HL-60 (cell line): ENCODE data around the gene BPIFB4.

Experiments
- DNase-seq, 2 experiments: peaks; one replicate each; pipeline ENCODE4 v3.0.0-alpha.2; 2010 to 2020; ENCODE audit warnings: low read depth in 1 of 2, low spot score in 1 of 2
- H3K27ac ChIP-seq: fragments of 250-450 bp; sonication (Bioruptor Pico); replicated peaks from 2 replicates; pipeline ENCODE4 v1.5.1; 2020; ENCODE audit warnings: mild to moderate bottlenecking, moderate library complexity
- H3K27me3 ChIP-seq: fragments of 250-450 bp; sonication (Bioruptor Pico); 2 replicates; pipeline ENCODE4 v1.5.1; 2021; ENCODE audit warnings: mild to moderate bottlenecking, moderate library complexity; ENCODE audit not compliant: insufficient read depth, poor library complexity, severe bottlenecking
- H3K4me3 ChIP-seq: replicated peaks from 2 replicates; pipeline ENCODE4 v1.5.1; 2011; ENCODE audit warnings: mild to moderate bottlenecking, control low read depth, low read length; ENCODE audit not compliant: insufficient read depth
- GABPA ChIP-seq: IDR thresholded peaks from 2 replicates; pipeline ENCODE4 v1.6.1; 2012; ENCODE audit warnings: low read depth
- POLR2AphosphoS5 ChIP-seq: IDR thresholded peaks from 2 replicates; pipeline ENCODE4 v1.6.1; 2012; ENCODE audit warnings: low read depth
- SPI1 ChIP-seq: IDR thresholded peaks from 2 replicates; pipeline ENCODE4 v1.6.1; 2012; ENCODE audit warnings: low read depth, mild to moderate bottlenecking, borderline replicate concordance
- TF ChIP-seq, protein P1 (sequence below): IDR thresholded peaks from one replicate; pipeline ENCODE4 v1.5.1; 2011; ENCODE audit warnings: low read length, control low read depth, inconsistent platforms; ENCODE audit not compliant: insufficient read depth
- TF ChIP-seq, protein P2 (sequence below): IDR thresholded peaks from 2 replicates; pipeline ENCODE4 v1.6.1; 2012; ENCODE audit warnings: low read depth; ENCODE audit not compliant: insufficient replicate concordance

Gene BPIFB4

DNA sequence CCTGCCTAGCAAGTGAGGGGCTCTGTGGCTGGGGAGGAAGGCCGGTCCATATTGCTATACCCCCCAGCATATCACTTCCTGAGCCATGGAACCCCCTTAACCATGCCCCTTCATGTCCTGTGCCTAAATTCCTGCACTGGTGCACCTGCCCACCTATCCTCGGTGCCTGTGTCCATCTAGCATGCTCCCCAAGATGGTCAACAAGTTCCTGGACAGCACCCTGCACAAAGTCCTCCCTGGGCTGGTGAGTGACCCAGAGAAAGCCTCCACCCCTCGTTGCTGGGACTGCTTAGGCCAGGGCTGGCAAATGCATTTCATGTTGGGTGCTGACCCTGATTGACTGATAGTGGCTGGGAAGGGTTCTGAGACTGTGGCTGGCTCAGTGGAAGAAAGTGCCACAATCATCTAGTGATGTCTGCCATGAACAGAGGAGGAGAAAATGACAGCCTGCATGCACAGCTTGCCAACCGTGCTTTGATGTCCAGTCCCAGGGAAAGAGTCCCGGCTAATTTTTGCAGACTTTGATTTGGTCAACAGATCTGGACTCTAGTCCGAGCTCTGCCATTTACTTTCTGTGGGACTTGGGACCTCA lies 44.4 kb upstream of the BPIFB4 start:
- TF ChIP-seq POLR2AphosphoS5 (no peak), GABPA (no peak), SPI1 (no peak)
- TF ChIP-seq, protein P1, sequence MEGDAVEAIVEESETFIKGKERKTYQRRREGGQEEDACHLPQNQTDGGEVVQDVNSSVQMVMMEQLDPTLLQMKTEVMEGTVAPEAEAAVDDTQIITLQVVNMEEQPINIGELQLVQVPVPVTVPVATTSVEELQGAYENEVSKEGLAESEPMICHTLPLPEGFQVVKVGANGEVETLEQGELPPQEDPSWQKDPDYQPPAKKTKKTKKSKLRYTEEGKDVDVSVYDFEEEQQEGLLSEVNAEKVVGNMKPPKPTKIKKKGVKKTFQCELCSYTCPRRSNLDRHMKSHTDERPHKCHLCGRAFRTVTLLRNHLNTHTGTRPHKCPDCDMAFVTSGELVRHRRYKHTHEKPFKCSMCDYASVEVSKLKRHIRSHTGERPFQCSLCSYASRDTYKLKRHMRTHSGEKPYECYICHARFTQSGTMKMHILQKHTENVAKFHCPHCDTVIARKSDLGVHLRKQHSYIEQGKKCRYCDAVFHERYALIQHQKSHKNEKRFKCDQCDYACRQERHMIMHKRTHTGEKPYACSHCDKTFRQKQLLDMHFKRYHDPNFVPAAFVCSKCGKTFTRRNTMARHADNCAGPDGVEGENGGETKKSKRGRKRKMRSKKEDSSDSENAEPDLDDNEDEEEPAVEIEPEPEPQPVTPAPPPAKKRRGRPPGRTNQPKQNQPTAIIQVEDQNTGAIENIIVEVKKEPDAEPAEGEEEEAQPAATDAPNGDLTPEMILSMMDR, result no peak
- TF ChIP-seq, protein P2, sequence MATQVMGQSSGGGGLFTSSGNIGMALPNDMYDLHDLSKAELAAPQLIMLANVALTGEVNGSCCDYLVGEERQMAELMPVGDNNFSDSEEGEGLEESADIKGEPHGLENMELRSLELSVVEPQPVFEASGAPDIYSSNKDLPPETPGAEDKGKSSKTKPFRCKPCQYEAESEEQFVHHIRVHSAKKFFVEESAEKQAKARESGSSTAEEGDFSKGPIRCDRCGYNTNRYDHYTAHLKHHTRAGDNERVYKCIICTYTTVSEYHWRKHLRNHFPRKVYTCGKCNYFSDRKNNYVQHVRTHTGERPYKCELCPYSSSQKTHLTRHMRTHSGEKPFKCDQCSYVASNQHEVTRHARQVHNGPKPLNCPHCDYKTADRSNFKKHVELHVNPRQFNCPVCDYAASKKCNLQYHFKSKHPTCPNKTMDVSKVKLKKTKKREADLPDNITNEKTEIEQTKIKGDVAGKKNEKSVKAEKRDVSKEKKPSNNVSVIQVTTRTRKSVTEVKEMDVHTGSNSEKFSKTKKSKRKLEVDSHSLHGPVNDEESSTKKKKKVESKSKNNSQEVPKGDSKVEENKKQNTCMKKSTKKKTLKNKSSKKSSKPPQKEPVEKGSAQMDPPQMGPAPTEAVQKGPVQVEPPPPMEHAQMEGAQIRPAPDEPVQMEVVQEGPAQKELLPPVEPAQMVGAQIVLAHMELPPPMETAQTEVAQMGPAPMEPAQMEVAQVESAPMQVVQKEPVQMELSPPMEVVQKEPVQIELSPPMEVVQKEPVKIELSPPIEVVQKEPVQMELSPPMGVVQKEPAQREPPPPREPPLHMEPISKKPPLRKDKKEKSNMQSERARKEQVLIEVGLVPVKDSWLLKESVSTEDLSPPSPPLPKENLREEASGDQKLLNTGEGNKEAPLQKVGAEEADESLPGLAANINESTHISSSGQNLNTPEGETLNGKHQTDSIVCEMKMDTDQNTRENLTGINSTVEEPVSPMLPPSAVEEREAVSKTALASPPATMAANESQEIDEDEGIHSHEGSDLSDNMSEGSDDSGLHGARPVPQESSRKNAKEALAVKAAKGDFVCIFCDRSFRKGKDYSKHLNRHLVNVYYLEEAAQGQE, result no peak

DNA sequence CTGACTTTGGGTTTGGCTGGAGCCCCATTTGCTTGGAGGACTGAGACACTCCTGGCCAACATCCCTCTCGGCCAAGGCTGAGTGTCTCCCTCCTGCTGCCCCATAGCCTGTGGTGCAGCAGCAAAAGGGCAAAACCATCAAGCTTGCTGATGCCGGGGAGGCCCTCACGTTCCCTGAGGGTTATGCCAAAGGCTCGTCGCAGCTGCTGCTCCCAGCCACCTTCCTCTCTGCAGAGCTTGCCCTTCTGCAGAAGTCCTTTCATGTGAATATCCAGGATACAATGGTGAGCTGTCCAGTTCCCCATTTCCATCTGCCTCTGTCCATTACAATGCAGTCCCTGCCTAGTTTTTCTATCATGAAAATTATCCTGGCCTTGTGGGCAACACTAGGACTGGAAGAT lies 42.0 kb upstream of the BPIFB4 start:
- Histone ChIP-seq H3K27me3 (no peaks in the 10 kb centered on the region), H3K4me3 (no peak overlapping the region), H3K27ac (no peak overlapping the region)
- DNase-seq, result no peak
- TF ChIP-seq, protein P1, result no peak
- TF ChIP-seq SPI1, result no peak
- no peak for TF ChIP-seq POLR2AphosphoS5
- TF ChIP-seq GABPA, result no peak
- TF ChIP-seq, protein P2, result no peak

More for the DNA sequence above, 44.4 kb upstream of the BPIFB4 start:
- no peak overlapping the region for H3K4me3 ChIP-seq
- no peaks in the 10 kb centered on the region for H3K27me3 ChIP-seq
- DNase-seq, result no peak
- no peak overlapping the region for H3K27ac ChIP-seq

DNA sequence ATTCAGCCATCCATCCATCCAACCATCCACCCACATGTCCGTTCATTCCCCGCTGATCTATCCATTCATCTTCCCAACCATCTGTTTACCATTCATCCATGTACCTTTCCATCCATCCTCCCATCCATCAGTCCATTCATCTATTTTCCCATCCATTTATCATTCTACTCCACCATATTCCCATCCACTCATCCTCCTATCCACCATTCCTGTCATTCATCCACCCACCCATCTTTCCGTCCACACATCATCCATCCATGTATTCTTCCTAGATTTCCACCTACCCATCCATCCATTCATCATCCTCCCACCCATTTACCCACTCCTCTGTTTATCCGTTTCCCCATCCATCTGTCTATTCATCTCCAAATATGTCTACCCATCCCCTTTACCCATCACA lies 41.2 kb upstream of the BPIFB4 start:
- Histone ChIP-seq H3K27me3 (no peaks in the 10 kb centered on the region), H3K4me3 (no peak overlapping the region), H3K27ac (no peak overlapping the region)
- DNase-seq, result no peak
- TF ChIP-seq GABPA (no peak), POLR2AphosphoS5 (no peak), SPI1 (no peak)
- TF ChIP-seq, protein P1, result no peak
- TF ChIP-seq, protein P2, result no peak
